ENCODE measurements around the gene RNFT2.
A peak's percentile ranks its signal among the peaks of the same experiment; 100 is the strongest.

The RNFT2 gene

GRCh38 chr12:116880817-116881324 is 142.8 kb downstream of the RNFT2 start:
- H3K4me3 ChIP-seq (ENCODE audit: low read depth, low read length) = peak overlapping the region; percentile 19

DNA sequence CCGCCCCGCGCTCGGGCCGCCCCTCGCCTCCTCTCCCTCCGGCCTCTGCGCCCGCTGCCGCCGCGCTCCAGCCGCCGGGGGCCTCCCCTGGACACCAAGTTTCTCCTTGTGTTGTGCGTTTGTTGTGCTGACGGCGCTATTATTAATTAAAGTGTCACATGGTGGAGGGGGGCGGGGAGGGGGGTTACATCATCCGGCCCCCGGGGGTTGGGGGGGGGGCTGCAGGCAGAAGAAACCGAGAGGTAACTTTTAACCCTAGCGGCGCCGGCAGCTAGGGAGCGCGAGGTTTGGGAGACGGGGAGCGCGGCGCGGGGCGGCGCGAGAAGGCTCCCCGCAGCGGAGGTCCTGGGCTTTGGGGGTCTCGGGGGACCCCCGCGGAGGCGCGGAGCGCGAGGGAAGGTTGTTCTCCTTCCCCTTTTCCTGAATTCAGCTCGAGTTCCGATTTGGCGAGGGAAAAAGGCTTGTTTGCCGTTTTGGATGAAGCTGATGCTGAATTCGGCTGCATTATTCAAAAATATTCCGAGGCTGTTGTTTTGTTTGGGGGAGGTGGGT is 143.3 kb downstream of the RNFT2 start, which contains the start of gene HRK:
TSS of gene HRK (minus strand) at position 117 of the 552 bp plus-strand sequence. CDS start 134 bp downstream, outside the sequence.
- no peak for TF ChIP-seq CTCF (IDR thresholded peaks at IDR 0.05; ENCODE audit: low read depth, low read length, missing control alignments)
- in situ Hi-C loops (cut with HindIII; ENCODE audit: low sequenced_read_pairs) = no loop called here
- no peak for DNase-seq (ENCODE audit: low read depth)

More at GRCh38 chr12:116880817-116881324, 142.8 kb downstream of the RNFT2 start:
- DNase-seq (ENCODE audit: low read depth) = no peak
- no peak for TF ChIP-seq CTCF (IDR thresholded peaks at IDR 0.05; ENCODE audit: low read depth, low read length, missing control alignments)
- in situ Hi-C loops (cut with HindIII; ENCODE audit: low sequenced_read_pairs) = no loop called here

DNA sequence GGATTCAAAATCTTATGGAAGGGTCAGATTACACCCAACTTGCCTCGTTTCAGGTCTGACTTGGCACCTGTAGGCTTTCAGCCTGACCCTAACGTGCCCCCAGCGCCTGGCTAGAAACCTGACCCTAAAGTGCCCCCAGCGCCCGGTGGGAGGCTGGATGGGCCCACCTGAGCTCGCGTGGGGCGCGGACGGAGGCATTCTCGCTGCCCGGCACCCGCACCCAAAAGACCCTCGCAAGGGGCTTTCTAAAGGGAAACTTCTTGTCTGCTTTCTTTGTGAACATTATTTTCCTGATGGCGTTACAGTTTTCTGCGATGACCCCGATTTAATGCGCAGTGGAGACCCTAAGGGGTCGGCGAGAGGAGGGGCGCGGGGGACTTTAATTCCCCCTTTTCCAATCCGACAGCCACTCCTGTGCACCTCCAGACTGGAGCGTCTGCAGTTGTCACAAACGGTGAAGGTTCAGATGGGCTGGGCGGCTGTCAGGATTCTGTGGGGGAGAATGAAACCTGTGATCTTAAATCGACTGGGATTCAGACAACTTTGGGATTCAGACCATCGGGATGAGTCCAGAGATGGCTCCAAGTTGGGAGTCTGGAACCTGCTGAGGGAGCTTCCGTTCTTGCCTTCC is 143.9 kb downstream of the RNFT2 start:
- in situ Hi-C loops (cut with HindIII; ENCODE audit: low sequenced_read_pairs) = no loop called here
- H3K4me3 ChIP-seq (ENCODE audit: low read depth, low read length) = no peak overlapping the region
- TF ChIP-seq CTCF (IDR thresholded peaks at IDR 0.05; ENCODE audit: low read depth, low read length, missing control alignments) = no peak
- DNase-seq (ENCODE audit: low read depth) = no peak

More for the DNA sequence above, 143.3 kb downstream of the RNFT2 start, which contains the start of gene HRK:
- peak within 1 kb of the TSS; percentile 19 for H3K4me3 ChIP-seq (ENCODE audit: low read depth, low read length)

DNA sequence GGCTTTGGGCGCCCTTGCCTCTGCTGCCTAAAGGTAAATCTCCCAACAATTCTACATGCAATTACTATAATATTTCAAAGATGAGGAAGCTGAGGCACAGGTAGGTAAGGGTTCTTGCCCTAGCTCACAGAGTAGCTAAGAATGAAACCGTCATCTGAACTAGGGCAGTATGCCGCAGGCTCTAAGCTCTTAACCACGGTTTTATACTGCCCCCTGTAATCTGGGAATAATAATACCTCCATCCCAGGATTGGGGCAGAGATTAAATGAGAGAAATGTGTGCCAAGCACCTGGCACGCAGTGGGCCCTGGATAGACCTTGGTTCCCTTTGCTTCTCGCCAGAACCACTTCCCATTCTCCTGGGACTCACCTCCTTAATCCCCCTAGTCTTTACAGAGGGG is 144.6 kb downstream of the RNFT2 start:
- in situ Hi-C loops (cut with HindIII; ENCODE audit: low sequenced_read_pairs) = no loop called here
- peak; percentile 8 for DNase-seq (ENCODE audit: low read depth)
- no peak overlapping the region for H3K4me3 ChIP-seq (ENCODE audit: low read depth, low read length)
- no peak for TF ChIP-seq CTCF (IDR thresholded peaks at IDR 0.05; ENCODE audit: low read depth, low read length, missing control alignments)

DNA sequence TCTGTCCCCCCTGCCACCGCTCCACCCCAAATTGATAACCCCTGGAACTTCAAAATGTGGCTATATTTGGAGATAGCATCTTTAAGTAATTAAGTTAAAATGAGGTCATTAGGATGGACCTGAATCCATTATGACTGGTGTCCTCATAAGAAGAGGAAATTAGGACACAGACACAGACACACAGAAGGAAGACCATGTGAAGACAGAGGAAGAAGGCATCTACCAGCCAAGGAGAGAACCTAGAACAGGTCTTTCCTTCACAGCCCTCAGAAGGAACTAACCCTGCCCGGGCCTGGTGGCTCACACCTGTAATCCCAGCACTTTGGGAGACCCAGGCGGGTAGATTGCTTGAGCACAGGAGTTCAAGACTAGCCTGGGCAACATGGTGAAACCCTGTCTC is 146.8 kb downstream of the RNFT2 start:
- in situ Hi-C loops (cut with HindIII; ENCODE audit: low sequenced_read_pairs) = no loop called here

DNA sequence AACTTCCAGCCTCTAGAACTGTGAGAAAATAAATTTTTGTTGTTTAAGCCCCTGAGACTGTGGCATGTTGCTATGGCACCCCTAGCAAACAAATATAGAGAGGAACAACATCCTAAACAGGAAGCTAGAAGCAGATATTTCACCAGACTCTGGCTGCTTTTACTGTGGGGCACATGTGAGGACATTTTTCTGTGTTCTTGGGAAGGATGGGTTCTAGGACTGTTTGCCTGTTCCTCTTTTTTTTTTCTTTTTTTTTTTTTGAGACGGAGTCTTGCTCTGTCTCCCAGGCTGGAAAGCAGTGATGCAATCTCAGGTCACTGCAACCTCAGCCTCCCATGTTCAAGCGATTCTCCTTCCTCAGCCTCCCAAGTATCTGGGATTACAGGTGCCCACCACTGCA is 147.4 kb downstream of the RNFT2 start:
- in situ Hi-C loops (cut with HindIII; ENCODE audit: low sequenced_read_pairs) = no loop called here
- no peak for TF ChIP-seq CTCF (IDR thresholded peaks at IDR 0.05; ENCODE audit: low read depth, low read length, missing control alignments)
- DNase-seq (ENCODE audit: low read depth) = no peak
- no peak overlapping the region for H3K4me3 ChIP-seq (ENCODE audit: low read depth, low read length)

More for the DNA sequence above, 146.8 kb downstream of the RNFT2 start:
- no peak for DNase-seq (ENCODE audit: low read depth)
- H3K4me3 ChIP-seq (ENCODE audit: low read depth, low read length) = no peak overlapping the region
- no peak for TF ChIP-seq CTCF (IDR thresholded peaks at IDR 0.05; ENCODE audit: low read depth, low read length, missing control alignments)

All from astrocyte of the cerebellum (primary cell).